Karpas-422 (cell line): ENCODE results near the gene SKI. TPM values are rescaled to one million over a fixed set of nuclear protein-coding genes. Genes with fewer than 3 reads are reported as not detected.
A peak's percentile ranks its signal among the peaks of the same experiment; 100 is the strongest.

ENCODE experiments used
- DNase-seq: peaks from one replicate; pipeline ENCODE4 v3.0.0-alpha.2; 2015
- H2AFZ ChIP-seq: fragments of 200-600 bp; sonication (generic); 2 replicates; pipeline ENCODE4 v1.6.1; 2014; ENCODE audit warnings: antibody characterized with exemption, low read length, mixed read lengths
- H3K27ac ChIP-seq: fragments of 200-600 bp; sonication (generic); 2 replicates; pipeline ENCODE4 v1.5.1; 2014; ENCODE audit warnings: mild to moderate bottlenecking, low read length, moderate library complexity
- H3K27me3 ChIP-seq: fragments of 200-600 bp; sonication (generic); 2 replicates; pipeline ENCODE4 v1.6.1; 2014; ENCODE audit warnings: low read length, mixed read lengths
- H3K36me3 ChIP-seq: fragments of 200-600 bp; sonication (generic); 2 replicates; pipeline ENCODE4 v1.6.1; 2014; ENCODE audit warnings: low read length, mixed read lengths; ENCODE audit not compliant: insufficient read depth
- H3K4me1 ChIP-seq: fragments of 200-600 bp; sonication (generic); 2 replicates; pipeline ENCODE4 v1.6.1; 2014; ENCODE audit warnings: mild to moderate bottlenecking, low read length, mixed read lengths
- H3K4me2 ChIP-seq: fragments of 200-600 bp; sonication (generic); 2 replicates; pipeline ENCODE4 v1.6.1; 2014; ENCODE audit warnings: low read length, low read depth, mild to moderate bottlenecking; ENCODE audit not compliant: poor library complexity, severe bottlenecking
- H3K4me3 ChIP-seq: fragments of 200-600 bp; sonication (generic); 2 replicates; pipeline ENCODE4 v1.5.1; 2014; ENCODE audit warnings: mild to moderate bottlenecking, antibody characterized with exemption, low read length, mixed read lengths
- H3K79me2 ChIP-seq: fragments of 200-600 bp; sonication (generic); 2 replicates; pipeline ENCODE4 v1.6.1; 2014; ENCODE audit warnings: mild to moderate bottlenecking, low read length, mixed read lengths
- H3K9ac ChIP-seq: fragments of 200-600 bp; sonication (generic); 2 replicates; pipeline ENCODE4 v1.6.0; 2014; ENCODE audit warnings: low read length
- H3K9me2 ChIP-seq: fragments of 200-600 bp; sonication (generic), shearing (Covaris generic); replicated peaks from 2 replicates; pipeline ENCODE4 v1.6.0; 2014; ENCODE audit warnings: mild to moderate bottlenecking, low read length, moderate library complexity; ENCODE audit not compliant: insufficient read depth
- H3K9me3 ChIP-seq: fragments of 300-700, 200-600 bp; sonication (generic); 2 replicates; pipeline ENCODE4 v1.6.1; 2014; ENCODE audit warnings: low read length, mixed read lengths
- H4K20me1 ChIP-seq: fragments of 200-600 bp; sonication (generic); 2 replicates; pipeline ENCODE4 v1.6.1; 2014; ENCODE audit warnings: mild to moderate bottlenecking, antibody characterized with exemption, low read length, low read depth; ENCODE audit not compliant: insufficient read depth
- total RNA-seq: library from RNA; depleted of rRNA; stranded (reverse); fragments of >200 nt; shearing (Covaris generic); gene quantifications from 2 replicates; pipeline ENCODE4 v1.2.3, GENCODE V29; 2014; ENCODE audit warnings: low replicate concordance

The SKI gene
- total RNA-seq, 1 experiment from 2014 or later: 1.7 TPM

DNA sequence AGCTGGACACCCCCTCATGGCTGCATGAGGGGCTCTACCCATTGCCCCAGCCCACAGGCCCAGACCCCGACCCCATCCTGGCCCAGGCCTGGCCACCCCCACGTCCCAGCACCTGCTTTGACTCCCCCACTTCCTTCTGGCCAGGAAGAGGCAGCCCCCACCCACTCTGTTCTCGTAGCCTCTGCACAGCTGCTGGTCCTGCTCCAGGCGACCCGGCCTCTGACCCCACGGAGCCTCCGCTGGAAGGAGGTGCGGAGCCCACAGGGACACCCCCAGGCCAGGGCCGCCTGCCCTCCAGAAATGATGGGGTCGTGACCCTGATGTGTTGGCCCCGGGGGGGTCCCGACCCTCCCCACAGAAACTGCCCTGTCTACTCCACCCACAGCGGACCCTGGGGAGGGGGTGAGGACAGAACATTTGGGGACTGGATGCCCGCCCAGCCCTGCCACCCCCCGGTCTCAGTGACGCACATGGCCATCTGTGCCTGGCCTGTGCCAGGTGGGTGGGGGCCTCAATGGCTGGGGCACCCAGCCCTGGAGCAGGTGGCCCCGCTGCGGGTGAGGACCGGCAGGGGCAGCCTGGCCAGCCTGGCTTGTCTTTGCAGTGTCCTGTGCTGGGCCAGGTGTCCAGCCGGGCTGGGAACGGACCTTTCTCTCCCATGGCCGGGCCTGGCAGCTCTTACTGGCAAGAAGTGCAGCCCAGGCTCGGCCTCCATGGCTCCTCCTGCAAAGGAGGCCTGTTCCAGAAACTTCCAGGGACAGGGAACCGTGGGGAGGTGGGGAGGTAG, 84.6 kb downstream of the SKI start:
- no peak overlapping the region for H3K4me2 ChIP-seq
- H3K9me2 ChIP-seq: no peaks in the 10 kb centered on the region
- H3K4me3 ChIP-seq: no peak overlapping the region
- H2AFZ ChIP-seq: no peak overlapping the region
- no peak for DNase-seq
- no peak overlapping the region for H3K27ac ChIP-seq
- H3K27me3 ChIP-seq: no peaks in the 10 kb centered on the region
- H3K4me1 ChIP-seq: no peaks in the 10 kb centered on the region
- no peaks in the 10 kb centered on the region for H3K36me3 ChIP-seq
- H3K79me2 ChIP-seq: no peaks in the 10 kb centered on the region
- H3K9me3 ChIP-seq: no peaks in the 10 kb centered on the region
- H3K9ac ChIP-seq: no peak overlapping the region
- 0 out of 2 replicates have a peak, but pooled peaks cover 2% of the 10 kb centered on the region for H4K20me1 ChIP-seq

GRCh38 chr1:2313651-2314261, 85.6 kb downstream of the SKI start:
- H2AFZ ChIP-seq: no peak overlapping the region
- no peak overlapping the region for H3K4me2 ChIP-seq
- H3K4me3 ChIP-seq: no peak overlapping the region
- H3K9me3 ChIP-seq: no peaks in the 10 kb centered on the region
- H3K27me3 ChIP-seq: no peaks in the 10 kb centered on the region
- H3K4me1 ChIP-seq: no peaks in the 10 kb centered on the region
- H3K79me2 ChIP-seq: no peaks in the 10 kb centered on the region
- H3K9ac ChIP-seq: no peak overlapping the region
- no peak for DNase-seq
- no peaks in the 10 kb centered on the region for H3K36me3 ChIP-seq
- H4K20me1 ChIP-seq: no peaks in the 10 kb centered on the region
- H3K9me2 ChIP-seq: no peaks in the 10 kb centered on the region
- H3K27ac ChIP-seq: no peak overlapping the region

- no peak for DNase-seq
- no peak overlapping the region for H3K9ac ChIP-seq
Measured at GRCh38 chr1:2314273-2314802, 86.2 kb downstream of the SKI start.

DNA sequence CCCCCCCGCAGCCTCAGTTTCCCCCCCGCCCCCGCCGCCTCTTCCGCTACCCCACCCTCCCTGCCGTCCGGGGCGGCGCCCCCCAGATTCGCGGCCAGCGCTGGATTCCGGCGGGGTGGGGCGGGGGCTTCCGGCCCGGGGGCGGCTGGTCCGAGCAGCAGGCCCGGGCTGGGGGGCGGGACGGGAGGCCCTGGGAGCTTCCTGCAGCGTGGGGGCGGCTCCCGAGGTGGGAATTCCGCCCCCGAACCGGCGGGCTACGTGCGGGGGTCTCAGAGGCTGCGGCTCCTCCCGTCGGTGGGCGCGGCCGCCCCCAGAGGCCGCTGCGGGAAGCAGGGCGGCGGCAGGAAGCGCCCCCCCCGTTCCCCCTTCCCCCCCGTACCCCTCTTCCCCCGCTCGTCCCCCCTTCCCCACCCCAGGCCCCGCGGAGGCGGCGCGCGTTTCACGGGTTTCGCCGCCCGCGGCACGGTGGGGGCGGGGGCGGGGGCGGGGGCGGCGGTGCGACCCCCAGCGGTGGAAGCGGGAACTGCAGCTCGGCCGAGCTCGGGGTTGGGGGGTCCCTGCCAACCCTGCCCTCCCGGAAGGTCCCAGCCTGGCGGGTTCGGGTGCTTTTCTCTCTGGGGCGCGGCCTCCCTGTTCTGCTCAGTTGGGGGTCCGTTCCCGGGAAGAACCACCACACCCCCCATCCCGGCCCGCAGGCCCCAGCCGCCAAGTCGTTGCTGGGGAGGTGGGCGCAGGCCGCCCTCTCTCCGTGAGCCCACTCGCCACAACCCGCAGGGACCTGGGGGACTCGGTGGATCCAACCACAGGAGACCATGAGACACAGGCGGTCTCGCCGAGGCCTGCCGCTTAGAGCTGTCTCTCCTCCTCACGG, 86.9 kb downstream of the SKI start:
- Histone ChIP-seq H3K4me2 (no peak overlapping the region), H3K4me3 (no peak overlapping the region), H3K9ac (no peak overlapping the region), H2AFZ (no peak overlapping the region), H3K4me1 (no peaks in the 10 kb centered on the region), H3K27me3 (no peaks in the 10 kb centered on the region), H3K27ac (no peak overlapping the region), H3K9me3 (no peaks in the 10 kb centered on the region), H4K20me1 (no peaks in the 10 kb centered on the region), H3K36me3 (no peaks in the 10 kb centered on the region), H3K9me2 (no peaks in the 10 kb centered on the region), H3K79me2 (no peaks in the 10 kb centered on the region)
- DNase-seq: peak; percentile 57

More at GRCh38 chr1:2314273-2314802, 86.2 kb downstream of the SKI start:
- Histone ChIP-seq H3K4me1 (no peaks in the 10 kb centered on the region), H3K27me3 (no peaks in the 10 kb centered on the region), H3K9me3 (no peaks in the 10 kb centered on the region), H3K36me3 (no peaks in the 10 kb centered on the region), H3K4me3 (no peak overlapping the region), H2AFZ (no peak overlapping the region), H3K4me2 (no peak overlapping the region), H3K9me2 (no peaks in the 10 kb centered on the region), H3K27ac (no peak overlapping the region), H4K20me1 (no peaks in the 10 kb centered on the region), H3K79me2 (no peaks in the 10 kb centered on the region)

DNA sequence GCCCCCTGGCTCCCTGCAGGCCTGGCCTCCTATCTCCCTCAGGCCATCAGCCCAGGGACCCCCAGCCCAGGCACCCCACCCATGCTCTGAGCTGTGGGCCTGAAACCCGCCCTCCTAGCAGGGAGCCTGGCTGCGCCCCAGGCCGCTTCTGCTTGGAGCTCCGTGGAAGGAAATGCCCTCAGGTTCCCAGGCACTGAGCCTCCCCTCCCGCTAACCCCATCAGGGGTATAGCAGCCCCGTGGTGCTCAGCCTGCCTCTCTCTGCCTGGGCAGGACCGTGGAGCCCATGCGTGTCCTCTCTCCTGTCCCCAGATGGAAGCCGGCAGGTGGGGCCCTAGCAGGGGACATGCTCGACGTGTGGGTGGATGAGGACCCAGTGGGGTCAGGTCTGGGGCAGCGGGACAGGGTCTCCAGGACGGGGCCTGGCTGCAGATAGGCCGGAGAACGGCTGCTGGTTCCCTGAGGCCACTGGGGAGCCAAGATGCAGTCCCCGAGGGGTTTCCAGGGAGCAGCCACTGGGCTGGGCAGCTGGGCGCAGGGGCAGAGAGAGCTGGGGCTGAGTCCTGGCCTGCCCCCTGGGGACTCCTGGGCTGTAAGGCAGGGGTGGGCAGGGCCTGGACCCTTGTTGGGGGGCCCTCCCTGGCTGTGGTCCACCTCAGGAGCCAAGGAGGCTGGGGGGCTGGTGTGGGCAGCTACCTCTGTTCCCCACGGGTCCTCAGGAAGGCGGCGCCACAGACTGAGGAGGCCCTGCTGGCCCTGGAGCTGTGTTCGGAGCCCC, 87.7 kb downstream of the SKI start:
- Histone ChIP-seq H3K27ac (no peak overlapping the region), H3K9me3 (no peaks in the 10 kb centered on the region), H3K9me2 (no peaks in the 10 kb centered on the region), H3K4me1 (no peaks in the 10 kb centered on the region), H3K36me3 (no peaks in the 10 kb centered on the region), H3K79me2 (no peaks in the 10 kb centered on the region), H3K9ac (no peak overlapping the region), H4K20me1 (no peaks in the 10 kb centered on the region), H3K4me2 (no peak overlapping the region), H2AFZ (no peak overlapping the region), H3K4me3 (no peak overlapping the region), H3K27me3 (no peaks in the 10 kb centered on the region)
- no peak for DNase-seq

DNA sequence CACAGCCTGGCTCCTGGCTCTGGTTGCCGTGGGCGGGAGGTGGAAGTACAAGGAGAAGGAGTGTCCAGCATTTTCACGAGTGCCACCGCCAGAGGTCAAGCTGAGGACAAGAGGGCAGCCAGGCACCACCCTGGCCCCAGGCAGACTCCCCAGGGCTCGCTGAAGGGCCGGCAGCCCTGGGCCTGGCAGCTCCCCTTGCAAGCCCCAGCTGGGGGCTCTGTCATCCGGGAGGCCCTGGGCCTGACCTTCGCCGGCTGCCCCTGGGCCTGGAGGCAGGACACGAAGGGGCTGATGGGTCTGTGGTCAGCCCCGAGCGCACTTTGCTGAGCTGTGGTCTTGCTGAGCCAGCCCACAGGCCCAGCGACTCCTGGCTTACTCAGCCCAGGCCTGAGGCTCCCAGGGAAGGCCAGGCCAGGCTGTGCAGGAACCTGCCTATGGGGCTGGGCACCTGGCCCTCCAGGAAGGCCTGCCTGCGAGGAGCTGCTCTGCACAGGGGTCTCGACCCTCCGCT, 88.4 kb downstream of the SKI start:
- no peak overlapping the region for H2AFZ ChIP-seq
- no peak for DNase-seq

GRCh38 chr1:2317230-2318065, 89.3 kb downstream of the SKI start:
- no peaks in the 10 kb centered on the region for H3K4me1 ChIP-seq
- H3K9me2 ChIP-seq: no peaks in the 10 kb centered on the region
- no peak overlapping the region for H3K9ac ChIP-seq
- no peaks in the 10 kb centered on the region for H3K36me3 ChIP-seq
- H3K79me2 ChIP-seq: no peaks in the 10 kb centered on the region
- no peak overlapping the region for H3K4me3 ChIP-seq
- no peak for DNase-seq
- H2AFZ ChIP-seq: no peak overlapping the region
- no peak overlapping the region for H3K27ac ChIP-seq
- no peaks in the 10 kb centered on the region for H4K20me1 ChIP-seq
- H3K27me3 ChIP-seq: no peaks in the 10 kb centered on the region
- H3K4me2 ChIP-seq: no peak overlapping the region
- no peaks in the 10 kb centered on the region for H3K9me3 ChIP-seq

More for the DNA sequence above, 88.4 kb downstream of the SKI start:
- no peak overlapping the region for H3K4me3 ChIP-seq
- no peaks in the 10 kb centered on the region for H3K79me2 ChIP-seq
- H3K9me2 ChIP-seq: no peaks in the 10 kb centered on the region
- H3K36me3 ChIP-seq: no peaks in the 10 kb centered on the region
- H3K27me3 ChIP-seq: no peaks in the 10 kb centered on the region
- no peak overlapping the region for H3K9ac ChIP-seq
- no peaks in the 10 kb centered on the region for H3K9me3 ChIP-seq
- H3K27ac ChIP-seq: no peak overlapping the region
- H4K20me1 ChIP-seq: no peaks in the 10 kb centered on the region
- no peaks in the 10 kb centered on the region for H3K4me1 ChIP-seq
- H3K4me2 ChIP-seq: no peak overlapping the region
